ENCODE data around the gene STK32B. TPM values are rescaled to one million over a fixed set of nuclear protein-coding genes. Genes with fewer than 3 reads are reported as not detected.

The STK32B gene
- total RNA-seq (2012; rRNA removed) = 5.8 and 6.3 TPM in 2 replicates
- 5.3 and 5.5 TPM in 2 replicates for polyA plus RNA-seq (2012; rRNA removed)
- polyA plus RNA-seq (2012; cell fraction: cytosol; rRNA removed) = 3.4 and 3.9 TPM in 2 replicates
- polyA plus RNA-seq (2012; cell fraction: nucleus; rRNA removed; ENCODE audit: low replicate concordance) = 5.2 and 6.8 TPM in 2 replicates
- percentile 75 among the genes with signal in this experiment for Bru-seq, nascent RNA
- percentile 60 among the genes with signal in this experiment for BruChase-seq, experiment 1, labeled RNA remaining after a 6-hour chase
- BruChase-seq, experiment 2, labeled RNA remaining after a 2-hour chase = percentile 70 among the genes with signal in this experiment
- long read RNA-seq, transcript STK32B-201 (12 exons, 3,582 nt) = major isoform, 29 of 44 reads
- long read RNA-seq, partial matches to known transcripts = 9 of 44 reads
- long read RNA-seq, other reads (novel, unspliced or antisense) = 6 of 44 reads

- no TSS peak for BruUV-seq (replicated peaks)
- Histone ChIP-seq H3K9me3 (ENCODE audit: control insufficient read depth, insufficient read depth, low read length) (no peaks in the 10 kb centered on the region), H2BK20ac (ENCODE audit: low read depth, low read length) (peak within 1 kb of the TSS; percentile 50), H2BK15ac (ENCODE audit: low read depth, low read length) (peak within 1 kb of the TSS; percentile 67; the same call in 2 of the 3 replicates), H3K4me2 (ENCODE audit: low read depth, low read length) (peak within 1 kb of the TSS; percentile 88), H4K5ac (ENCODE audit: low read depth, low read length) (peak within 1 kb of the TSS; percentile 18), H2BK5ac (ENCODE audit: low read depth, low read length, poor library complexity, severe bottlenecking) (peak within 1 kb of the TSS; percentile 30), H3K4ac (ENCODE audit: low read depth, low read length) (peak within 1 kb of the TSS; percentile 84), H3K18ac (ENCODE audit: low read depth, low read length) (peak within 1 kb of the TSS; percentile 44), H3K4me1 (ENCODE audit: control insufficient read depth, insufficient read depth, low read length) (peaks cover 2% of the 10 kb centered on the region; the same call in 1 of the 2 replicates), H2AK9ac (replicated peaks; ENCODE audit: low read depth, low read length, poor library complexity) (peak within 1 kb of the TSS; percentile 70), H3K56ac (ENCODE audit: extremely low read depth, insufficient read depth, low read length) (peak within 1 kb of the TSS; percentile 87), H3K79me1 (ENCODE audit: low read depth in 1 of 2, low read length in 2 of 2) (peaks cover 0 to 24% of the 10 kb centered on the region in 2 experiments; a peak in 3 of 4 replicates), H3K23ac (ENCODE audit: low read depth, low read length) (peak within 1 kb of the TSS; percentile 93), H4K91ac (ENCODE audit: insufficient read depth, low read depth, low read length) (peak within 1 kb of the TSS; percentile 89), H3K4me3 (ENCODE audit: insufficient read depth, low read depth, low read length) (peak within 1 kb of the TSS; percentile 53), H4K20me1 (ENCODE audit: insufficient read depth, low read length) (peaks cover 3% of the 10 kb centered on the region; the same call in 1 of the 2 replicates), H3K27ac (ENCODE audit: insufficient read depth, low read length) (peak within 1 kb of the TSS; percentile 61), H3K9me1 (ENCODE audit: insufficient read depth, low read length) (no peaks in the 10 kb centered on the region; the same call in 1 of the 2 replicates), H2BK120ac (ENCODE audit: low read depth, low read length) (peak within 1 kb of the TSS; percentile 91), H3K36me3 (ENCODE audit: control insufficient read depth, insufficient read depth, low read length) (no peaks in the 10 kb centered on the region), H4K8ac (ENCODE audit: low read depth in 2 of 2, low read length in 2 of 2) (peak within 1 kb of the TSS; percentile 78 to 91), H3K9ac (ENCODE audit: low read depth, low read length) (peak within 1 kb of the TSS; percentile 87), H2AFZ (replicated peaks; ENCODE audit: low read length, poor library complexity) (peak within 1 kb of the TSS; percentile 93), H3K27me3 (ENCODE audit: control insufficient read depth, insufficient read depth, low read length) (no peaks in the 10 kb centered on the region), H2AK5ac (ENCODE audit: low read depth, low read length) (peak within 1 kb of the TSS; percentile 49; the same call in 1 of the 2 replicates), H3K14ac (replicated peaks; ENCODE audit: low read depth, low read length) (peak within 1 kb of the TSS; percentile 96)
- in situ Hi-C loops (cut with MboI; ENCODE audit: low sequenced_read_pairs) = no loop called here
- ATAC-seq (ENCODE audit: low read depth) (peak; percentile 86), DNase-seq (peak; percentile 82)
- 7% methylated on average over 17 of the region's 103 CpGs; no CpG with 5 or more reads in 1 of the 2 experiments for WGBS, 2 experiments (ENCODE audit: extremely low coverage in 2 of 2, insufficient read length in 1 of 2)
- dilution Hi-C loops (cut with HindIII; ENCODE audit: low sequenced_read_pairs, unreplicated experiment) = no loop called here
- ChIA-PET CTCF (interaction anchor here (0.8 to 1.3 kb wide), 7 partner anchors 14 to 408 kb away, joined by 3 to 5 read pairs (median 3); no protein-coding TSS in a partner anchor), POLR2A (ENCODE audit: unreplicated experiment) (interaction anchor here (0.6 to 0.7 kb wide), 6 partner anchors 13 to 342 kb away, joined by 3 to 6 read pairs (median 4); no protein-coding TSS in a partner anchor)
- intact Hi-C loops (cut with micrococcal nuclease) = loop anchor here (5.0 to 10.0 kb wide), 6 partner anchors 193 to 761 kb away; partner anchors contain the start of gene EVC2
- TF ChIP-seq SMC3 (IDR thresholded peaks at IDR 0.05; ENCODE audit: low read depth, low read length) (peak; percentile 3; the same call in 1 of the 2 replicates), MAFK (IDR thresholded peaks at IDR 0.05; ENCODE audit: low read depth, low read length) (no peak), MXI1 (IDR thresholded peaks at IDR 0.05; ENCODE audit: borderline replicate concordance, low read depth, low read length) (peak; percentile 53; the same call in 1 of the 2 replicates), FOS (IDR thresholded peaks at IDR 0.05; ENCODE audit: low read depth, low read length) (no peak), BHLHE40 (IDR thresholded peaks at IDR 0.05; ENCODE audit: low read depth, low read length) (no peak), CHD1 (IDR thresholded peaks at IDR 0.05; ENCODE audit: low read depth, low read length) (no peak), CEBPB (IDR thresholded peaks at IDR 0.05; ENCODE audit: low read depth, low read length) (no peak), MAZ (IDR thresholded peaks at IDR 0.05; ENCODE audit: borderline replicate concordance, low read depth, low read length) (peak; percentile 31; the same call in 1 of the 2 replicates), RAD21 (IDR thresholded peaks at IDR 0.05; ENCODE audit: low read length) (peak; percentile 27; the same call in 1 of the 2 replicates), POLR2A (IDR thresholded peaks at IDR 0.05; ENCODE audit: low read depth, low read length) (no peak), ELK1 (IDR thresholded peaks at IDR 0.05; ENCODE audit: borderline replicate concordance, low read depth, low read length) (no peak), RCOR1 (IDR thresholded peaks at IDR 0.05; ENCODE audit: insufficient replicate concordance, low read length) (no peak), USF2 (IDR thresholded peaks at IDR 0.05; ENCODE audit: low read depth, low read length) (no peak)
Observed at GRCh38 chr4:5051278-5052203, at the start of gene STK32B. Gene STK32B (plus strand): TSS chr4:5051480.
